IPS-20b (cell line): ENCODE data around the gene DLX4.

Source experiments
- H3K27ac ChIP-seq: one replicate; pipeline ENCODE4 v1.5.1; 2013; ENCODE audit warnings: low read length
- H3K27me3 ChIP-seq: 2 replicates; pipeline ENCODE4 v1.6.1; 2013; ENCODE audit warnings: mild to moderate bottlenecking, low read length, inconsistent platforms; ENCODE audit not compliant: insufficient read depth
- H3K36me3 ChIP-seq: 2 replicates; pipeline ENCODE4 v1.6.1; 2013; ENCODE audit warnings: low read depth, mild to moderate bottlenecking, inconsistent platforms, low read length, moderate library complexity; ENCODE audit not compliant: insufficient read depth
- H3K4me1 ChIP-seq: 2 replicates; pipeline ENCODE4 v1.6.1; 2013; ENCODE audit warnings: mild to moderate bottlenecking, control low read depth, inconsistent platforms, low read length, moderate library complexity; ENCODE audit not compliant: insufficient read depth
- H3K4me3 ChIP-seq: 2 replicates; pipeline ENCODE4 v1.5.1; 2013; ENCODE audit warnings: mild to moderate bottlenecking, low read length, inconsistent platforms
- H3K9ac ChIP-seq: 2 replicates; pipeline ENCODE4 v1.6.1; 2013; ENCODE audit warnings: low read depth, mild to moderate bottlenecking, inconsistent platforms, low read length, moderate library complexity
- H3K9me3 ChIP-seq: 2 replicates; pipeline ENCODE4 v1.6.1; 2013; ENCODE audit warnings: mild to moderate bottlenecking, low read depth, low read length, inconsistent platforms; ENCODE audit not compliant: insufficient read depth

Gene DLX4

GRCh38 chr17:49969134-49969759, at the start of gene DLX4:
Gene DLX4, plus strand, starts transcription at chr17:49969190. Its CDS starts 279 bp downstream, at chr17:49969469.
- Histone ChIP-seq H3K27me3 (peaks cover 100% of the 10 kb centered on the region), H3K4me3 (peak within 1 kb of the TSS; percentile 88), H3K4me1 (peaks cover 7% of the 10 kb centered on the region; the same call in 1 of the 2 replicates), H3K27ac (no peak within 1 kb of the TSS), H3K9ac (peak within 1 kb of the TSS; percentile 74; the same call in 1 of the 2 replicates), H3K9me3 (peaks cover 7% of the 10 kb centered on the region; the same call in 1 of the 2 replicates), H3K36me3 (no peaks in the 10 kb centered on the region)

GRCh38 chr17:49920030-49920769, 48.8 kb upstream of the DLX4 start:
- H3K27me3 ChIP-seq = peaks cover 18% of the 10 kb centered on the region
- peaks cover 10% of the 10 kb centered on the region for H3K4me1 ChIP-seq
- no peaks in the 10 kb centered on the region for H3K9me3 ChIP-seq
- no peak overlapping the region for H3K27ac ChIP-seq
- H3K9ac ChIP-seq = no peak overlapping the region
- H3K36me3 ChIP-seq = no peaks in the 10 kb centered on the region
- no peak overlapping the region for H3K4me3 ChIP-seq

- no peak overlapping the region for H3K9ac ChIP-seq
- no peak overlapping the region for H3K27ac ChIP-seq
- no peaks in the 10 kb centered on the region for H3K4me1 ChIP-seq
- no peaks in the 10 kb centered on the region for H3K9me3 ChIP-seq
- H3K36me3 ChIP-seq = no peaks in the 10 kb centered on the region
- no peaks in the 10 kb centered on the region for H3K27me3 ChIP-seq
- no peak overlapping the region for H3K4me3 ChIP-seq
Observed at GRCh38 chr17:49922095-49922494, 46.9 kb upstream of the DLX4 start.

GRCh38 chr17:49924116-49924515, 44.9 kb upstream of the DLX4 start:
- Histone ChIP-seq H3K4me1 (no peaks in the 10 kb centered on the region), H3K36me3 (no peaks in the 10 kb centered on the region), H3K27ac (no peak overlapping the region), H3K9me3 (no peaks in the 10 kb centered on the region), H3K27me3 (0 out of 2 replicates have a peak, but pooled peaks cover 7% of the 10 kb centered on the region), H3K9ac (no peak overlapping the region), H3K4me3 (no peak overlapping the region)

- Histone ChIP-seq H3K27ac (no peak overlapping the region), H3K27me3 (0 out of 2 replicates have a peak, but pooled peaks cover 7% of the 10 kb centered on the region), H3K4me3 (no peak overlapping the region), H3K36me3 (no peaks in the 10 kb centered on the region), H3K9me3 (no peaks in the 10 kb centered on the region), H3K4me1 (no peaks in the 10 kb centered on the region), H3K9ac (no peak overlapping the region)
Observed at GRCh38 chr17:49924589-49924988, 44.4 kb upstream of the DLX4 start.

- Histone ChIP-seq H3K9ac (no peak overlapping the region), H3K9me3 (no peaks in the 10 kb centered on the region), H3K36me3 (no peaks in the 10 kb centered on the region), H3K4me3 (no peak overlapping the region), H3K27me3 (0 out of 2 replicates have a peak, but pooled peaks cover 7% of the 10 kb centered on the region), H3K4me1 (no peaks in the 10 kb centered on the region), H3K27ac (no peak overlapping the region)
Observed at GRCh38 chr17:49925921-49926320, 43.1 kb upstream of the DLX4 start.

- 0 out of 2 replicates have a peak, but pooled peaks cover 7% of the 10 kb centered on the region for H3K27me3 ChIP-seq
Observed at GRCh38 chr17:49926886-49927285, 42.1 kb upstream of the DLX4 start.

GRCh38 chr17:49928126-49928800, 40.7 kb upstream of the DLX4 start:
- Histone ChIP-seq H3K9ac (no peak overlapping the region), H3K27me3 (0 out of 2 replicates have a peak, but pooled peaks cover 13% of the 10 kb centered on the region), H3K27ac (no peak overlapping the region), H3K4me1 (no peaks in the 10 kb centered on the region), H3K36me3 (no peaks in the 10 kb centered on the region), H3K9me3 (no peaks in the 10 kb centered on the region), H3K4me3 (no peak overlapping the region)

More at GRCh38 chr17:49926886-49927285, 42.1 kb upstream of the DLX4 start:
- no peaks in the 10 kb centered on the region for H3K36me3 ChIP-seq
- H3K27ac ChIP-seq = no peak overlapping the region
- H3K4me1 ChIP-seq = no peaks in the 10 kb centered on the region
- no peak overlapping the region for H3K9ac ChIP-seq
- no peak overlapping the region for H3K4me3 ChIP-seq
- H3K9me3 ChIP-seq = no peaks in the 10 kb centered on the region

GRCh38 chr17:49928837-49929475, 40.0 kb upstream of the DLX4 start:
- H3K36me3 ChIP-seq = no peaks in the 10 kb centered on the region
- no peaks in the 10 kb centered on the region for H3K4me1 ChIP-seq
- 0 out of 2 replicates have a peak, but pooled peaks cover 13% of the 10 kb centered on the region for H3K27me3 ChIP-seq
- no peak overlapping the region for H3K27ac ChIP-seq
- no peak overlapping the region for H3K4me3 ChIP-seq
- H3K9ac ChIP-seq = no peak overlapping the region
- no peaks in the 10 kb centered on the region for H3K9me3 ChIP-seq

- Histone ChIP-seq H3K27me3 (0 out of 2 replicates have a peak, but pooled peaks cover 13% of the 10 kb centered on the region), H3K4me1 (no peaks in the 10 kb centered on the region), H3K9ac (no peak overlapping the region), H3K36me3 (no peaks in the 10 kb centered on the region), H3K9me3 (no peaks in the 10 kb centered on the region), H3K27ac (no peak overlapping the region), H3K4me3 (no peak overlapping the region)
Observed at GRCh38 chr17:49930880-49931279, 38.1 kb upstream of the DLX4 start.

- Histone ChIP-seq H3K9ac (no peak overlapping the region), H3K36me3 (no peaks in the 10 kb centered on the region), H3K4me3 (no peak overlapping the region), H3K27ac (no peak overlapping the region), H3K4me1 (no peaks in the 10 kb centered on the region), H3K27me3 (0 out of 2 replicates have a peak, but pooled peaks cover 13% of the 10 kb centered on the region), H3K9me3 (no peaks in the 10 kb centered on the region)
Observed at GRCh38 chr17:49931416-49932137, 37.4 kb upstream of the DLX4 start.
